Spleen (tissue), 7 donors: ENCODE data around the gene SCAMP4.
A peak's percentile ranks its signal among the peaks of the same experiment; 100 is the strongest.

ENCODE experiments used
- CTCF ChIP-seq, 11 experiments: fragments of 200-600 bp in 7 of 11; fragments of 450-650 bp in 4 of 11; sonication (generic) in 4 of 11; IDR thresholded peaks in 8 of 11; conservative IDR thresholded peaks in 3 of 11; 1 replicate in 7 of 11; 2 replicates in 4 of 11; pipeline versions ENCODE4 v1.4.0 to v1.8.0; 2016 to 2021; ENCODE audit warnings: antibody characterized with exemption in 11 of 11, inconsistent platforms in 4 of 11, mild to moderate bottlenecking in 1 of 11
- POLR2AphosphoS5 ChIP-seq, 3 donors: sonication (generic); formaldehyde crosslinking; IDR thresholded peaks; one replicate each; pipeline ENCODE4 v1.5.1; 2017; ENCODE audit warnings: antibody characterized with exemption in 3 of 3
- donor health status: DM: no; HTN: no; CAD: no; lungs with moderate emphysema.
- donor health status: DM: no; HTN: no; CAD: no.
- donor health status: DM: no; HTN: no; CAD: no.

GRCh38 chr19:1880611-1881392, 24.4 kb upstream of the SCAMP4 start:
- TF ChIP-seq POLR2AphosphoS5 (IDR thresholded peaks at IDR 0.05), result peak in 1 of 3 donors; percentile 18
- no peak for TF ChIP-seq CTCF (IDR thresholded peaks at IDR 0.05 in 8 of 11, conservative IDR thresholded peaks at IDR 0.05 in 3 of 11)
